ENCODE results near the gene URGCP. TPM values are rescaled to one million over a fixed set of nuclear protein-coding genes. Genes with fewer than 3 reads are reported as not detected.

The URGCP gene
- total and polyA plus RNA-seq, 2 donors (not counting 1 experiment from before 2014, with no cell fraction given) = 18.3 to 42.1 TPM

- Histone ChIP-seq H3K27ac (ENCODE audit: insufficient read depth, low read length) (no peak overlapping the region), H2AFZ (ENCODE audit: low read length) (no peak overlapping the region), H3K27me3 (ENCODE audit: control insufficient read depth, insufficient read depth, low read length) (no peaks in the 10 kb centered on the region), H3K9ac (ENCODE audit: insufficient read depth, low read length) (no peak overlapping the region), H3K79me2 (ENCODE audit: control insufficient read depth, insufficient read depth, low read length) (peaks cover 80% of the 10 kb centered on the region), H4K20me1 (ENCODE audit: control insufficient read depth, extremely low read depth, insufficient read depth, low read length) (no peaks in the 10 kb centered on the region), H3K4me1 (ENCODE audit: control insufficient read depth, extremely low read depth, insufficient read depth, low read length) (no peaks in the 10 kb centered on the region), H3K36me3 (ENCODE audit: control insufficient read depth, insufficient read depth, low read length) (no peaks in the 10 kb centered on the region), H3K4me3 (replicated peaks in 1 of 4; ENCODE audit: control extremely low read depth in 1 of 4, insufficient read depth in 1 of 4, low read depth in 3 of 4, low read length in 4 of 4) (no peak overlapping the region), H3K9me3 (ENCODE audit: control insufficient read depth, insufficient read depth, low read depth, low read length) (no peaks in the 10 kb centered on the region), H3K4me2 (ENCODE audit: extremely low read depth, insufficient read depth, low read length) (no peak overlapping the region)
- TF ChIP-seq EZH2 (IDR thresholded peaks at IDR 0.05; ENCODE audit: low read length, missing control alignments) = no peak
- no peak for TF ChIP-seq CTCF (conservative IDR thresholded peaks at IDR 0.05 in 1 of 2, IDR thresholded peaks at IDR 0.05 in 1 of 2; ENCODE audit: low read depth in 1 of 2, low read length in 2 of 2)
- DNase-seq (ENCODE audit: low read depth in 2 of 2) = no peak
Measured at GRCh38 chr7:43895847-43896415, 10.5 kb downstream of the URGCP start.

GRCh38 chr7:43891069-43891955, 15.1 kb downstream of the URGCP start:
- Histone ChIP-seq H3K27me3 (ENCODE audit: control insufficient read depth, insufficient read depth, low read length) (no peaks in the 10 kb centered on the region), H3K4me2 (ENCODE audit: extremely low read depth, insufficient read depth, low read length) (no peak overlapping the region)

More at GRCh38 chr7:43891069-43891955, 15.1 kb downstream of the URGCP start:
- DNase-seq (ENCODE audit: low read depth in 2 of 2) = no peak
- no peak overlapping the region for H3K9ac ChIP-seq (ENCODE audit: insufficient read depth, low read length)
- no peaks in the 10 kb centered on the region for H4K20me1 ChIP-seq (ENCODE audit: control insufficient read depth, extremely low read depth, insufficient read depth, low read length)
- no peaks in the 10 kb centered on the region for H3K9me3 ChIP-seq (ENCODE audit: control insufficient read depth, insufficient read depth, low read depth, low read length)
- peaks cover 65% of the 10 kb centered on the region for H3K79me2 ChIP-seq (ENCODE audit: control insufficient read depth, insufficient read depth, low read length)
- H3K4me1 ChIP-seq (ENCODE audit: control insufficient read depth, extremely low read depth, insufficient read depth, low read length) = peaks cover 2% of the 10 kb centered on the region
- no peak for TF ChIP-seq EZH2 (IDR thresholded peaks at IDR 0.05; ENCODE audit: low read length, missing control alignments)
- no peak for TF ChIP-seq CTCF (conservative IDR thresholded peaks at IDR 0.05 in 1 of 2, IDR thresholded peaks at IDR 0.05 in 1 of 2; ENCODE audit: low read depth in 1 of 2, low read length in 2 of 2)
- H3K36me3 ChIP-seq (ENCODE audit: control insufficient read depth, insufficient read depth, low read length) = no peaks in the 10 kb centered on the region
- H2AFZ ChIP-seq (ENCODE audit: low read length) = no peak overlapping the region
- H3K27ac ChIP-seq (ENCODE audit: insufficient read depth, low read length) = no peak overlapping the region
- H3K4me3 ChIP-seq (replicated peaks in 1 of 4; ENCODE audit: control extremely low read depth in 1 of 4, insufficient read depth in 1 of 4, low read depth in 3 of 4, low read length in 4 of 4) = no peak overlapping the region
